Thyroid gland (tissue), 4 donors: ENCODE data around the gene TEN1. TPM values are rescaled to one million over a fixed set of nuclear protein-coding genes. Genes with fewer than 3 reads are reported as not detected.
"Not testable (repeated sequence)": the region's sequence is repeated elsewhere in the genome, so short reads cannot be mapped to it uniquely, and the experiment has no call there.

ENCODE experiments used
- DNase-seq, 2 donors: peaks; one replicate each; pipeline ENCODE4 v3.0.0-alpha.2; 2019
- H3K27ac ChIP-seq, 3 donors: fragments of 200-600 bp; sonication (generic); 1 replicate in 2 of 3; 2 replicates in 1 of 3; pipeline ENCODE4 v1.5.1; 2016 to 2019; ENCODE audit warnings: mild to moderate bottlenecking in 1 of 3, moderate library complexity in 1 of 3
- H3K27me3 ChIP-seq: fragments of 200-600 bp; sonication (generic); one replicate; pipeline ENCODE4 v1.5.1; 2019
- H3K36me3 ChIP-seq, 2 donors: fragments of 200-600 bp; sonication (generic); one replicate each; pipeline ENCODE4 v1.5.1; 2016 to 2019
- H3K4me1 ChIP-seq, 2 donors: fragments of 200-600 bp; sonication (generic); one replicate each; pipeline ENCODE4 v1.5.1; 2017 to 2019
- H3K4me3 ChIP-seq, 3 donors: fragments of 200-600 bp; sonication (generic); replicated peaks in 1 of 3; 1 replicate in 2 of 3; 2 replicates in 1 of 3; pipeline ENCODE4 v1.5.1; 2016; ENCODE audit warnings: mild to moderate bottlenecking in 1 of 3
- H3K9me3 ChIP-seq: fragments of 200-600 bp; sonication (generic); one replicate; pipeline ENCODE4 v1.5.1; 2017
- POLR2A ChIP-seq, 2 donors: fragments of 450-650 bp; IDR thresholded peaks; one replicate each; pipeline ENCODE4 v1.6.1; 2017; ENCODE audit warnings: antibody characterized with exemption in 2 of 2, mild to moderate bottlenecking in 2 of 2, moderate library complexity in 1 of 2
- WGBS, 2 donors: methylation state at CpG; one replicate each; pipeline ENCODE4 v1.1.5; 2017; 5-methylcytosine and 5-hydroxymethylcytosine counted together
- intact Hi-C: fragments of 100-400 bp; cut with DNase I; formaldehyde crosslinking; loops from one replicate; pipeline ENCODE4 v1.15.1; 2023
- total RNA-seq, 4 donors: library from RNA; depleted of rRNA; stranded (reverse); fragments of >200 nt; gene quantifications; one replicate each; pipeline ENCODE4 v1.2.3, GENCODE V29; 2016
- TF ChIP-seq, protein P1 (sequence below), 6 experiments: fragments of 200-600 bp in 3 of 6; fragments of 450-650 bp in 3 of 6; sonication (generic) in 3 of 6; IDR thresholded peaks; one replicate each; pipeline ENCODE4 v1.5.1; 2016 to 2019; ENCODE audit warnings: antibody characterized with exemption in 6 of 6, mild to moderate bottlenecking in 2 of 6, inconsistent platforms in 1 of 6, moderate library complexity in 1 of 6

Gene TEN1
- total RNA-seq, 4 donors from 2014 or later = 9.5 to 24.2 (median 15.3) TPM

DNA sequence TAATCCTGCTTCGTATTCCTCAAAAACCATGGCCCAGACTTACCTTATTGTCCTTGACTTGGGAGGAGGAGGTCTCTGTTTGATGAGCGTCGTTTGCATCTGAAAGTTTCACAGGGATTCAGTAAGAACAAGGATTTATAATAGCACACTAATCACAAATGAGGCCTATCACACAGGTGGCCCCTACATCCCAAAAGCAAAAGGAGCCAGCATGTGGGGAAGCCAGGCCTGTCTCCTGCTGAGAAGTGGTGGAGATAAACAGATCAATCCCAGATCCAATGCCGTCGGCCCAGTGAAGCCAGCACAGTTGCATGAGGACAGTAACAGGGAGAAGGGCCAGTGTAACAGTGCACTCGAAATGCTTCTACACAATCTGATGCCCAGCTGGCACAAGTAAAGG lies 61.3 kb downstream of the TEN1 start:
- no peaks in the 10 kb centered on the region for H3K4me1 ChIP-seq
- no peak overlapping the region for H3K27ac ChIP-seq
- intact Hi-C loops = no loop called here
- DNase-seq = no peak
- TF ChIP-seq, protein P1, sequence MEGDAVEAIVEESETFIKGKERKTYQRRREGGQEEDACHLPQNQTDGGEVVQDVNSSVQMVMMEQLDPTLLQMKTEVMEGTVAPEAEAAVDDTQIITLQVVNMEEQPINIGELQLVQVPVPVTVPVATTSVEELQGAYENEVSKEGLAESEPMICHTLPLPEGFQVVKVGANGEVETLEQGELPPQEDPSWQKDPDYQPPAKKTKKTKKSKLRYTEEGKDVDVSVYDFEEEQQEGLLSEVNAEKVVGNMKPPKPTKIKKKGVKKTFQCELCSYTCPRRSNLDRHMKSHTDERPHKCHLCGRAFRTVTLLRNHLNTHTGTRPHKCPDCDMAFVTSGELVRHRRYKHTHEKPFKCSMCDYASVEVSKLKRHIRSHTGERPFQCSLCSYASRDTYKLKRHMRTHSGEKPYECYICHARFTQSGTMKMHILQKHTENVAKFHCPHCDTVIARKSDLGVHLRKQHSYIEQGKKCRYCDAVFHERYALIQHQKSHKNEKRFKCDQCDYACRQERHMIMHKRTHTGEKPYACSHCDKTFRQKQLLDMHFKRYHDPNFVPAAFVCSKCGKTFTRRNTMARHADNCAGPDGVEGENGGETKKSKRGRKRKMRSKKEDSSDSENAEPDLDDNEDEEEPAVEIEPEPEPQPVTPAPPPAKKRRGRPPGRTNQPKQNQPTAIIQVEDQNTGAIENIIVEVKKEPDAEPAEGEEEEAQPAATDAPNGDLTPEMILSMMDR (IDR thresholded peaks at IDR 0.05) = no peak
- no peak for TF ChIP-seq POLR2A (IDR thresholded peaks at IDR 0.05)
- no peak overlapping the region for H3K4me3 ChIP-seq
- H3K9me3 ChIP-seq = no peaks in the 10 kb centered on the region
- H3K36me3 ChIP-seq = peaks cover 72 to 73% of the 10 kb centered on the region in 2 donors
- 83 to 84% methylated on average over 6 of the region's 6 CpGs for WGBS, 2 donors
- H3K27me3 ChIP-seq = no peaks in the 10 kb centered on the region

DNA sequence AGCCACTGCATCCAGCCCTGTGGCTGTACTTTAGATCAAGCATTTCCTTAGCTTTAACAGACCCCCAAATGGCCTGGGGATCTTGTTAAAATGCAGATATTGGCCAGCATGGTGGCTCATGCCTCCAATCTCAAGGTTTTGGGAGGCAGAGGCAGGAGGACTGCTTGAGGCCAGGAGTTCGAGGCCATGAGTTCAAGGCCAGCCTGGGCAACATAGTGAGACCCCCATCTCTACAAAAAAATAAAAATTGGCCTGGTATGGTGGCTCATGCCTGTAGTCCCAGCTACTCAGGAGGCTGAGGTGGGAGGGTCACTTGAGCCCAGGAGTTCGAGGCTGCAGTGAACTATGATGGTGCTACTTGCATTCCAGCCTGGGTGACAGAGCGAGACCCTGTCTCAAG lies 63.8 kb downstream of the TEN1 start:
- H3K27me3 ChIP-seq, DNase-seq, H3K4me3 ChIP-seq, H3K4me1 ChIP-seq, H3K27ac ChIP-seq, H3K9me3 ChIP-seq, intact Hi-C loops: not testable (repeated sequence)
- peaks cover 94 to 98% of the 10 kb centered on the region in 2 donors for H3K36me3 ChIP-seq
- 90% methylated on average over 3 of the region's 3 CpGs for WGBS, 2 donors

DNA sequence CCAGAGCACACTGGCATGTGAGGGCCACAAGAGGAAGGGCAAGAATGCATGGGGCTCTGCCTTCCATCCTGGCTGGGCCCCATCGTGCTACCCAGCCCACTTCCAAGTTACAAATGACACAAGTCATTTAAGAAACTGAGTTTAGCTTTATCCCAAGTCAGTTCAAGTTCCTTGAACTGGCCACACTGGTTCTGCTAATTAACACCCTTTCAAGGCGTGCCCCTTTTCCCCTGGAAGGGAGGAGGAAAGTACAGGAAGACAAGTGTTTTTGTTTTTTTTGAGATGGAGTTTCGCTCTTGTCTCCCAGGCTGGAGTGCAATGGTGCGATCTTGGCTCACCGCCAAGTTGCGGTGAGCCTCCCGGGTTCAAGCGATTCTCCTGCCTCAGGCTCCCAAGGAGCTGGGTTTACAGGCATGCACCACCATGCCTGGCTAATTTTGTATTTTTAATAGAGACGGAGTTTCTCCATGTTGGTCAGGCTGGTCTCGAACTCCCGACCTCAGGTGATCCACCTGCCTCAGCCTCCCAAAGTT lies 65.5 kb downstream of the TEN1 start:
- H3K9me3 ChIP-seq, DNase-seq, H3K4me3 ChIP-seq, H3K27me3 ChIP-seq, H3K27ac ChIP-seq, H3K4me1 ChIP-seq, intact Hi-C loops: not testable (repeated sequence)
- 64 to 75% methylated on average over 10 to 11 of the region's 11 CpGs for WGBS, 2 donors
- H3K36me3 ChIP-seq = peaks cover 95 to 98% of the 10 kb centered on the region in 2 donors

DNA sequence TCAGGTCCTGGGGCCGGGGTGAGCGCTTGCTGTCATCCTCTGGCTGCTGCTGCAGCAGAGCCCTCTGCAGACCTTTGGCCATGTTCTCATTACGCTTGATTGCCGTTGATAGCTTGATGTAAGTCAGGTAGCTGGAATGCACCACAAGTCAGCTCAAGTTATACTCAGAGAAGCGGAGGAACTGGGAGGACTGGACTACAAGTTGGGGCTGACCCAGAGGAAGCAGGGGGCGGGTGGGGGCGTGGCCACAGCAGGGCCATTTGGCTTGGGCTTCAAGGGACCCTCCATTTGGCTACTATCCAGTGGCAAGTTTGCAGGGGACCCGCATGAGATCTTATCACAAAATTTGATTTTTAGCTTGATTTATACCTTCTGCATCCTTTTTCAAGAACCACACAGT lies 67.0 kb downstream of the TEN1 start:
- 86 to 87% methylated on average over 8 of the region's 8 CpGs for WGBS, 2 donors
- Histone ChIP-seq H3K27ac (no peak overlapping the region), H3K9me3 (no peaks in the 10 kb centered on the region), H3K36me3 (peaks cover 86 to 92% of the 10 kb centered on the region in 2 donors), H3K4me1 (peaks cover 14 to 18% of the 10 kb centered on the region in 2 donors), H3K27me3 (no peaks in the 10 kb centered on the region), H3K4me3 (no peak overlapping the region)
- no peak for TF ChIP-seq POLR2A (IDR thresholded peaks at IDR 0.05)
- TF ChIP-seq, protein P1 (IDR thresholded peaks at IDR 0.05) = no peak
- no peak for DNase-seq
- intact Hi-C loops = no loop called here

DNA sequence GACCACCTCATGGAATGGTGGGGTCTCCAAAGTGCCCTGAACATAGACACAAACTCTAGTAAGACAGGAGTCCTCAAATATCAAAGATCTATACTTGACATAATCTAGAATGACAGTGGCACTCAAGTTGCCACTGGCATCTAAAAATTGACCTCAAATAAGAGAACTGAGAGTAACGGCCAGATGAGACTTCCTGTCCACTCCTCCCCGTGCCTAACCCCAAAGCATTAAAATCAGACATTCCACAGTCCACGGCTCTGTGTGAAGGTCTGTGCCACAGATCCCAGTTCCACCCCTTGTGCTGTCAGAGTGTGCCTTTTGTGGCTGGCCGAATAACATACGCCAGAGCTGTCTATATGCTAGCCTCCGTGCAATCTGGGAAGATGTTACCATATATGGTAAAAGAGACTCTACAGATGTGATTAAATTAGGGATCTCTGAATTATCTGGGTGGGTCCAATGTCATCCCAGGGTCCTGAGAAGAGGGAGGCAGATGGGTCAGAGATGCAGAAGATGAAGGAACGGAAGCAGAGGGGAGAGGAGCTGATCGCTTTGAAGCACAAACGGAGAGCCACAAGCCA lies 69.1 kb downstream of the TEN1 start:
- DNase-seq = no peak
- intact Hi-C loops = no loop called here
- no peak overlapping the region for H3K4me3 ChIP-seq
- 89 to 93% methylated on average over 9 of the region's 9 CpGs for WGBS, 2 donors
- no peaks in the 10 kb centered on the region for H3K27me3 ChIP-seq
- peaks cover 27 to 32% of the 10 kb centered on the region in 2 donors for H3K4me1 ChIP-seq
- peaks cover 65 to 72% of the 10 kb centered on the region in 2 donors for H3K36me3 ChIP-seq
- no peak for TF ChIP-seq POLR2A (IDR thresholded peaks at IDR 0.05)
- TF ChIP-seq, protein P1 (IDR thresholded peaks at IDR 0.05) = no peak
- no peaks in the 10 kb centered on the region for H3K9me3 ChIP-seq
- H3K27ac ChIP-seq = peak overlapping the region in 1 of 3 donors; percentile 23

DNA sequence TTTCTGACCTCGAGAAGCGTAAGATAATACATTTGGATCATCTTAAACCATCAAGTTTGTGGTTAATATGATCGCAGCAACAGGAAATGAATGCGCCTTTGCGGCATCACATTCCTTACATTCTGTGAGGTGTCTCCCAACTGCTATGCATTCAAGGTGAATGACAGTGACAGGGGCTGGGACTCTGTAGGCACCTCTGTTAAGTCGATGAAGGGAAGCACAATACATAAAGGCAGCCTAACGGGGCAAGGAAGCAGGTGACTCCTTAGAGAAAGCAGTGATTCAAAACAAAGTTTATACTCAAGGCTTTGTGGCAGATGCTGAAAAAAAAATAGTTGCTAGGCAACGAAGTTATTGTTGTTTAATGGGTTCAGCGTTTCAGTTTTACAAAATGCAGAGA lies 69.7 kb downstream of the TEN1 start:
- no peak for TF ChIP-seq POLR2A (IDR thresholded peaks at IDR 0.05)
- TF ChIP-seq, protein P1 (IDR thresholded peaks at IDR 0.05) = no peak
- DNase-seq = no peak
- Histone ChIP-seq H3K4me1 (peaks cover 32 to 36% of the 10 kb centered on the region in 2 donors), H3K9me3 (no peaks in the 10 kb centered on the region), H3K27me3 (no peaks in the 10 kb centered on the region), H3K4me3 (no peak overlapping the region), H3K36me3 (peaks cover 59 to 66% of the 10 kb centered on the region in 2 donors), H3K27ac (peak overlapping the region in 2 of 3 donors; percentile 23 to 92)
- 76 to 83% methylated on average over 9 of the region's 9 CpGs for WGBS, 2 donors
- intact Hi-C loops = no loop called here
